ENCODE data around the gene TYSND1.

TYSND1 gene, protein sequence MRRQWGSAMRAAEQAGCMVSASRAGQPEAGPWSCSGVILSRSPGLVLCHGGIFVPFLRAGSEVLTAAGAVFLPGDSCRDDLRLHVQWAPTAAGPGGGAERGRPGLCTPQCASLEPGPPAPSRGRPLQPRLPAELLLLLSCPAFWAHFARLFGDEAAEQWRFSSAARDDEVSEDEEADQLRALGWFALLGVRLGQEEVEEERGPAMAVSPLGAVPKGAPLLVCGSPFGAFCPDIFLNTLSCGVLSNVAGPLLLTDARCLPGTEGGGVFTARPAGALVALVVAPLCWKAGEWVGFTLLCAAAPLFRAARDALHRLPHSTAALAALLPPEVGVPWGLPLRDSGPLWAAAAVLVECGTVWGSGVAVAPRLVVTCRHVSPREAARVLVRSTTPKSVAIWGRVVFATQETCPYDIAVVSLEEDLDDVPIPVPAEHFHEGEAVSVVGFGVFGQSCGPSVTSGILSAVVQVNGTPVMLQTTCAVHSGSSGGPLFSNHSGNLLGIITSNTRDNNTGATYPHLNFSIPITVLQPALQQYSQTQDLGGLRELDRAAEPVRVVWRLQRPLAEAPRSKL

GRCh38 chr10:70146489-70147258, at the start of gene TYSND1:
Gene TYSND1 (minus strand): TSS chr10:70146700. CDS start chr10:70146586, 114 bp downstream.
- H3K4me1 ChIP-seq = peaks cover 36% of the 10 kb centered on the region

GRCh38 chr10:70193391-70193844, 46.9 kb upstream of the TYSND1 start:
- Histone ChIP-seq H3K9ac (no peak overlapping the region), H4K20me1 (peaks cover 13% of the 10 kb centered on the region), H3K27ac (no peak overlapping the region), H3K27me3 (no peaks in the 10 kb centered on the region), H3K4me3 (no peak overlapping the region), H3K36me3 (peaks cover 15% of the 10 kb centered on the region), H3K9me3 (no peaks in the 10 kb centered on the region), H3K4me2 (no peak overlapping the region), H3K4me1 (peaks cover 29% of the 10 kb centered on the region)
- no peak for TF ChIP-seq Cebpa-rat (IDR thresholded peaks at IDR 0.05)

More at GRCh38 chr10:70146489-70147258, at the start of gene TYSND1:
- Histone ChIP-seq H3K4me3 (peak within 1 kb of the TSS; percentile 75), H3K9ac (peak within 1 kb of the TSS; percentile 89), H4K20me1 (peaks cover 17% of the 10 kb centered on the region; the same call in 1 of the 2 replicates), H3K4me2 (peak within 1 kb of the TSS; percentile 98), H3K27ac (peak within 1 kb of the TSS; percentile 90), H3K36me3 (peaks cover 42% of the 10 kb centered on the region), H3K9me3 (no peaks in the 10 kb centered on the region), H3K27me3 (no peaks in the 10 kb centered on the region)
- TF ChIP-seq Cebpa-rat (IDR thresholded peaks at IDR 0.05) = no peak

- H3K4me2 ChIP-seq = no peak overlapping the region
- H3K27ac ChIP-seq = no peak overlapping the region
Observed at GRCh38 chr10:70192326-70192968, 45.9 kb upstream of the TYSND1 start.

GRCh38 chr10:70191972-70192305, 45.4 kb upstream of the TYSND1 start:
- Histone ChIP-seq H3K27ac (no peak overlapping the region), H4K20me1 (peaks cover 1% of the 10 kb centered on the region), H3K27me3 (no peaks in the 10 kb centered on the region), H3K9ac (no peak overlapping the region), H3K36me3 (peaks cover 11% of the 10 kb centered on the region; the same call in 1 of the 2 replicates), H3K9me3 (no peaks in the 10 kb centered on the region), H3K4me3 (no peak overlapping the region), H3K4me2 (no peak overlapping the region), H3K4me1 (peaks cover 15% of the 10 kb centered on the region)
- no peak for TF ChIP-seq Cebpa-rat (IDR thresholded peaks at IDR 0.05)

More at GRCh38 chr10:70192326-70192968, 45.9 kb upstream of the TYSND1 start:
- H3K4me1 ChIP-seq = peaks cover 20% of the 10 kb centered on the region
- no peak overlapping the region for H3K9ac ChIP-seq
- H4K20me1 ChIP-seq = peaks cover 7% of the 10 kb centered on the region
- no peaks in the 10 kb centered on the region for H3K9me3 ChIP-seq
- no peak for TF ChIP-seq Cebpa-rat (IDR thresholded peaks at IDR 0.05)
- peaks cover 11% of the 10 kb centered on the region; the same call in 1 of the 2 replicates for H3K36me3 ChIP-seq
- no peaks in the 10 kb centered on the region for H3K27me3 ChIP-seq
- H3K4me3 ChIP-seq = no peak overlapping the region

- no peak overlapping the region for H3K4me3 ChIP-seq
- no peak for TF ChIP-seq Cebpa-rat (IDR thresholded peaks at IDR 0.05)
- H3K27ac ChIP-seq = no peak overlapping the region
- no peaks in the 10 kb centered on the region for H3K9me3 ChIP-seq
- peak overlapping the region; percentile 33; the same call in 1 of the 2 replicates for H3K4me2 ChIP-seq
- peaks cover 11% of the 10 kb centered on the region; the same call in 1 of the 2 replicates for H3K36me3 ChIP-seq
- H3K27me3 ChIP-seq = no peaks in the 10 kb centered on the region
- no peak overlapping the region for H3K9ac ChIP-seq
- H3K4me1 ChIP-seq = peaks cover 9% of the 10 kb centered on the region; the same call in 1 of the 2 replicates
- no peaks in the 10 kb centered on the region for H4K20me1 ChIP-seq
Observed at GRCh38 chr10:70191161-70191971, 44.9 kb upstream of the TYSND1 start.

GRCh38 chr10:70190581-70190980, 44.1 kb upstream of the TYSND1 start:
- Histone ChIP-seq H3K9ac (no peak overlapping the region), H3K4me3 (no peak overlapping the region), H3K27ac (no peak overlapping the region), H4K20me1 (no peaks in the 10 kb centered on the region), H3K9me3 (no peaks in the 10 kb centered on the region), H3K4me1 (peaks cover 8% of the 10 kb centered on the region; the same call in 1 of the 2 replicates), H3K36me3 (peaks cover 6% of the 10 kb centered on the region; the same call in 1 of the 2 replicates), H3K27me3 (no peaks in the 10 kb centered on the region), H3K4me2 (no peak overlapping the region)
- TF ChIP-seq Cebpa-rat (IDR thresholded peaks at IDR 0.05) = no peak

DNA sequence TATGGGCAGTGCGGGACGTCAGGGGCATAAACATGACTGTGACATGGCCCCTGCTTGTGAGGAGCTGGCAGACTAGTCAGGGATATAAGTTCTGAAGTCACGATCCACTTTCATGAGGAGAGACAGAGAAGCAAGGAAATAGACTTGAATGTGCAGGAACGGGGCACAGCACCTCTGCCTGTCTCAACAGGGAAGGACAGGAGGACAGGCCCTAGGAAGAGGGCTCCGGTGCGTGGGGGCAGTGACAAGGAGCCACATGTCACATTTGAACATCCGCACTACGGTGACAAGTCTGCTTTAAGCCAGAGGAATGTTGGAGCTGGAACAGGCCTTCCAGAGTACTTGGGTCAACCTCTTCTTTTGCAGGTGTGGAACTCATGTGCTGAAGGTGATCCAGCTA, 43.6 kb upstream of the TYSND1 start:
- H3K27ac ChIP-seq = no peak overlapping the region
- H3K9ac ChIP-seq = no peak overlapping the region
- no peak overlapping the region for H3K4me2 ChIP-seq
- TF ChIP-seq Cebpa-rat (IDR thresholded peaks at IDR 0.05) = no peak
- peaks cover 8% of the 10 kb centered on the region; the same call in 1 of the 2 replicates for H3K4me1 ChIP-seq
- no peak overlapping the region for H3K4me3 ChIP-seq
- 0 out of 2 replicates have a peak, but pooled peaks cover under 1% of the 10 kb centered on the region for H3K36me3 ChIP-seq
- no peaks in the 10 kb centered on the region for H3K9me3 ChIP-seq
- H3K27me3 ChIP-seq = no peaks in the 10 kb centered on the region
- no peaks in the 10 kb centered on the region for H4K20me1 ChIP-seq

GRCh38 chr10:70188768-70189167, 42.3 kb upstream of the TYSND1 start:
- Histone ChIP-seq H4K20me1 (no peaks in the 10 kb centered on the region), H3K27ac (no peak overlapping the region), H3K9ac (no peak overlapping the region), H3K27me3 (no peaks in the 10 kb centered on the region), H3K4me3 (no peak overlapping the region), H3K4me2 (no peak overlapping the region), H3K4me1 (peaks cover 8% of the 10 kb centered on the region; the same call in 1 of the 2 replicates), H3K9me3 (no peaks in the 10 kb centered on the region), H3K36me3 (no peaks in the 10 kb centered on the region)
- no peak for TF ChIP-seq Cebpa-rat (IDR thresholded peaks at IDR 0.05)
